CD4-positive, alpha-beta T cell treated with Interleukin-4 for 4 hours (primary cell): ENCODE results near the gene SMPX.

Experiments
- DNase-seq: peaks from one replicate; pipeline ENCODE4 v3.0.0-alpha.2; 2020

The SMPX gene

GRCh38 chrX:21741869-21742701 is 15.8 kb downstream of the SMPX start:
- DNase-seq: no peak

- DNase-seq: no peak
Observed at GRCh38 chrX:21741364-21741763, 16.6 kb downstream of the SMPX start.

- no peak for DNase-seq
Observed at GRCh38 chrX:21740329-21741274, 17.3 kb downstream of the SMPX start.

GRCh38 chrX:21738950-21739287 is 19.0 kb downstream of the SMPX start:
- DNase-seq: no peak

- DNase-seq: no peak
Observed at GRCh38 chrX:21738210-21738949, 19.5 kb downstream of the SMPX start.

GRCh38 chrX:21735768-21736127 is 22.2 kb downstream of the SMPX start:
- DNase-seq: no peak

- no peak for DNase-seq
Observed at GRCh38 chrX:21735038-21735767, 22.7 kb downstream of the SMPX start.

- DNase-seq: no peak
Observed at GRCh38 chrX:21734175-21734574, 23.7 kb downstream of the SMPX start.

- DNase-seq: no peak
Observed at GRCh38 chrX:21733705-21734104, 24.2 kb downstream of the SMPX start.

GRCh38 chrX:21730026-21730425 is 27.9 kb downstream of the SMPX start:
- no peak for DNase-seq

GRCh38 chrX:21728276-21728968 is 29.5 kb downstream of the SMPX start:
- DNase-seq: no peak

GRCh38 chrX:21725916-21726315 is 32.0 kb downstream of the SMPX start:
- no peak for DNase-seq

GRCh38 chrX:21725496-21725895 is 32.4 kb downstream of the SMPX start:
- no peak for DNase-seq

GRCh38 chrX:21723814-21724213 is 34.1 kb downstream of the SMPX start:
- no peak for DNase-seq

GRCh38 chrX:21723084-21723483 is 34.8 kb downstream of the SMPX start:
- no peak for DNase-seq

GRCh38 chrX:21721195-21721594 is 36.7 kb downstream of the SMPX start:
- DNase-seq: no peak

- DNase-seq: no peak
Observed at GRCh38 chrX:21718575-21718974, 39.3 kb downstream of the SMPX start.

GRCh38 chrX:21717802-21718201 is 40.1 kb downstream of the SMPX start:
- no peak for DNase-seq

- DNase-seq: no peak
Observed at GRCh38 chrX:21715825-21716224, 42.1 kb downstream of the SMPX start.

- DNase-seq: no peak
Observed at GRCh38 chrX:21715337-21715736, 42.6 kb downstream of the SMPX start.

- no peak for DNase-seq
Observed at GRCh38 chrX:21711848-21712197, 46.1 kb downstream of the SMPX start.
